OCI-LY7 (cell line): ENCODE results near the gene GPRC5D.

ENCODE experiments used
- EZH2phosphoT487 ChIP-seq: fragments of 200-600 bp; sonication (generic); IDR thresholded peaks from 2 replicates; pipeline ENCODE4 v1.6.1; 2018; ENCODE audit warnings: low read depth, borderline replicate concordance, mild to moderate bottlenecking, mixed run types, antibody characterized with exemption, low read length, moderate library complexity, mixed read lengths
- TF ChIP-seq, protein P1 (sequence below): fragments of 200-600 bp; sonication (generic); conservative IDR thresholded peaks from 2 replicates; pipeline ENCODE4 v1.5.1; 2014; ENCODE audit warnings: mild to moderate bottlenecking, antibody characterized with exemption, low read length, moderate library complexity, mixed read lengths

DNA sequence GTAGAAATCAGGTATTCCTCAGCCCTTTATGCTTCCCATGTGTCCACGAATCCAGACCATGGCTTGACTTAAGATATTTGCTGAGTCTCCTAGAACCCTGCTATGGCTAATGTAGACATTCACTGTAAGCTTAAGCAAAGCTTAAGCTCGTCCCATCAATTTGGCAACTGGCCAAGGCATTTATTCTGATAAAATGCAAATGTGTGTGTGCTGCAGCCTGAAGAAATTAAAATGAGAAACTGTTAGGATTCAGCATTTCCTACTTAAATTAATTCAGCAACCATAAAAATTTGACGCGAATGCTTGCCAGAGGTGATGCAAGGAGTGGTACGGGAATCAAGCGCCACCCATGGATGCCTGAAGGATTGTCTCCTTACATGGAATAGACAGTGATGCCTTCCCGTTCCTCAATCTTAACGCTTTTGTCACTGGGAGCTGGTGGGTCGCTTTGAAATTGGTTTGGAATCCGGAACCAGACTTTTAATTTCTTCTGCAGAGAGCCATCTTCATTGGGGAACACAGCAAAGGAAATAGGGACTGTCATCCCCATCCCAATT is 34.9 kb upstream of the GPRC5D start:
- TF ChIP-seq EZH2phosphoT487 = no peak
- TF ChIP-seq, protein P1, sequence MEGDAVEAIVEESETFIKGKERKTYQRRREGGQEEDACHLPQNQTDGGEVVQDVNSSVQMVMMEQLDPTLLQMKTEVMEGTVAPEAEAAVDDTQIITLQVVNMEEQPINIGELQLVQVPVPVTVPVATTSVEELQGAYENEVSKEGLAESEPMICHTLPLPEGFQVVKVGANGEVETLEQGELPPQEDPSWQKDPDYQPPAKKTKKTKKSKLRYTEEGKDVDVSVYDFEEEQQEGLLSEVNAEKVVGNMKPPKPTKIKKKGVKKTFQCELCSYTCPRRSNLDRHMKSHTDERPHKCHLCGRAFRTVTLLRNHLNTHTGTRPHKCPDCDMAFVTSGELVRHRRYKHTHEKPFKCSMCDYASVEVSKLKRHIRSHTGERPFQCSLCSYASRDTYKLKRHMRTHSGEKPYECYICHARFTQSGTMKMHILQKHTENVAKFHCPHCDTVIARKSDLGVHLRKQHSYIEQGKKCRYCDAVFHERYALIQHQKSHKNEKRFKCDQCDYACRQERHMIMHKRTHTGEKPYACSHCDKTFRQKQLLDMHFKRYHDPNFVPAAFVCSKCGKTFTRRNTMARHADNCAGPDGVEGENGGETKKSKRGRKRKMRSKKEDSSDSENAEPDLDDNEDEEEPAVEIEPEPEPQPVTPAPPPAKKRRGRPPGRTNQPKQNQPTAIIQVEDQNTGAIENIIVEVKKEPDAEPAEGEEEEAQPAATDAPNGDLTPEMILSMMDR = no peak
